ENCODE data around the gene PRDM16.

DNA sequence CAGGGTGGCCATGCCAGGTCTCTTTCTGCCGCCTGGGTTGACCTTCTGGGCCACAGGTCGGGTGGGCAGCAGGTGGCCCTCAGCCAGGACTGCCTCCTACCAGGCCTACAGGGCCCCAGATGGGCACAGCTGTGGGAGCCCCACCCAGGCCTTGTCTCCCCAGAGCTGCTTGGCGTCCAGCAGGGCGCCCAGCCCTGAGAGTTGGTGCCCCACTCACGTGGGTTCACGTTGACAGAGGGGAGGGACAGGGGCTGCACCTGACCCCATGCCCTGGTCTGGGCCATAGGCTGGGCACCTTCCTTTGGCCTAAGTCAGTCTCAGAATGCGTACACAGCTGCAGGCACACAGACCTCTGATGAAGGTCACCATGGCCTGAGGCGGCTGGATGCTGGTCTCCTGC is 16.7 kb downstream of the PRDM16 start:
- TF ChIP-seq TAF1 (conservative IDR thresholded peaks at IDR 0.05) (no peak), RAD21 (IDR thresholded peaks at IDR 0.05) (no peak), FOXA1 (IDR thresholded peaks at IDR 0.05) (no peak), HNF4A (conservative IDR thresholded peaks at IDR 0.05) (no peak), JUND (IDR thresholded peaks at IDR 0.05) (no peak)
- TF ChIP-seq, protein P1, sequence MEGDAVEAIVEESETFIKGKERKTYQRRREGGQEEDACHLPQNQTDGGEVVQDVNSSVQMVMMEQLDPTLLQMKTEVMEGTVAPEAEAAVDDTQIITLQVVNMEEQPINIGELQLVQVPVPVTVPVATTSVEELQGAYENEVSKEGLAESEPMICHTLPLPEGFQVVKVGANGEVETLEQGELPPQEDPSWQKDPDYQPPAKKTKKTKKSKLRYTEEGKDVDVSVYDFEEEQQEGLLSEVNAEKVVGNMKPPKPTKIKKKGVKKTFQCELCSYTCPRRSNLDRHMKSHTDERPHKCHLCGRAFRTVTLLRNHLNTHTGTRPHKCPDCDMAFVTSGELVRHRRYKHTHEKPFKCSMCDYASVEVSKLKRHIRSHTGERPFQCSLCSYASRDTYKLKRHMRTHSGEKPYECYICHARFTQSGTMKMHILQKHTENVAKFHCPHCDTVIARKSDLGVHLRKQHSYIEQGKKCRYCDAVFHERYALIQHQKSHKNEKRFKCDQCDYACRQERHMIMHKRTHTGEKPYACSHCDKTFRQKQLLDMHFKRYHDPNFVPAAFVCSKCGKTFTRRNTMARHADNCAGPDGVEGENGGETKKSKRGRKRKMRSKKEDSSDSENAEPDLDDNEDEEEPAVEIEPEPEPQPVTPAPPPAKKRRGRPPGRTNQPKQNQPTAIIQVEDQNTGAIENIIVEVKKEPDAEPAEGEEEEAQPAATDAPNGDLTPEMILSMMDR (IDR thresholded peaks at IDR 0.05; ENCODE audit: low read depth, low read length, missing input control) = no peak
- TF ChIP-seq, protein P2, sequence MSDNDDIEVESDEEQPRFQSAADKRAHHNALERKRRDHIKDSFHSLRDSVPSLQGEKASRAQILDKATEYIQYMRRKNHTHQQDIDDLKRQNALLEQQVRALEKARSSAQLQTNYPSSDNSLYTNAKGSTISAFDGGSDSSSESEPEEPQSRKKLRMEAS (IDR thresholded peaks at IDR 0.05) = no peak
- TF ChIP-seq, protein P3, sequence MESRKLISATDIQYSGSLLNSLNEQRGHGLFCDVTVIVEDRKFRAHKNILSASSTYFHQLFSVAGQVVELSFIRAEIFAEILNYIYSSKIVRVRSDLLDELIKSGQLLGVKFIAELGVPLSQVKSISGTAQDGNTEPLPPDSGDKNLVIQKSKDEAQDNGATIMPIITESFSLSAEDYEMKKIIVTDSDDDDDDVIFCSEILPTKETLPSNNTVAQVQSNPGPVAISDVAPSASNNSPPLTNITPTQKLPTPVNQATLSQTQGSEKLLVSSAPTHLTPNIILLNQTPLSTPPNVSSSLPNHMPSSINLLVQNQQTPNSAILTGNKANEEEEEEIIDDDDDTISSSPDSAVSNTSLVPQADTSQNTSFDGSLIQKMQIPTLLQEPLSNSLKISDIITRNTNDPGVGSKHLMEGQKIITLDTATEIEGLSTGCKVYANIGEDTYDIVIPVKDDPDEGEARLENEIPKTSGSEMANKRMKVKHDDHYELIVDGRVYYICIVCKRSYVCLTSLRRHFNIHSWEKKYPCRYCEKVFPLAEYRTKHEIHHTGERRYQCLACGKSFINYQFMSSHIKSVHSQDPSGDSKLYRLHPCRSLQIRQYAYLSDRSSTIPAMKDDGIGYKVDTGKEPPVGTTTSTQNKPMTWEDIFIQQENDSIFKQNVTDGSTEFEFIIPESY (IDR thresholded peaks at IDR 0.05) = no peak
- TF ChIP-seq, protein P4, sequence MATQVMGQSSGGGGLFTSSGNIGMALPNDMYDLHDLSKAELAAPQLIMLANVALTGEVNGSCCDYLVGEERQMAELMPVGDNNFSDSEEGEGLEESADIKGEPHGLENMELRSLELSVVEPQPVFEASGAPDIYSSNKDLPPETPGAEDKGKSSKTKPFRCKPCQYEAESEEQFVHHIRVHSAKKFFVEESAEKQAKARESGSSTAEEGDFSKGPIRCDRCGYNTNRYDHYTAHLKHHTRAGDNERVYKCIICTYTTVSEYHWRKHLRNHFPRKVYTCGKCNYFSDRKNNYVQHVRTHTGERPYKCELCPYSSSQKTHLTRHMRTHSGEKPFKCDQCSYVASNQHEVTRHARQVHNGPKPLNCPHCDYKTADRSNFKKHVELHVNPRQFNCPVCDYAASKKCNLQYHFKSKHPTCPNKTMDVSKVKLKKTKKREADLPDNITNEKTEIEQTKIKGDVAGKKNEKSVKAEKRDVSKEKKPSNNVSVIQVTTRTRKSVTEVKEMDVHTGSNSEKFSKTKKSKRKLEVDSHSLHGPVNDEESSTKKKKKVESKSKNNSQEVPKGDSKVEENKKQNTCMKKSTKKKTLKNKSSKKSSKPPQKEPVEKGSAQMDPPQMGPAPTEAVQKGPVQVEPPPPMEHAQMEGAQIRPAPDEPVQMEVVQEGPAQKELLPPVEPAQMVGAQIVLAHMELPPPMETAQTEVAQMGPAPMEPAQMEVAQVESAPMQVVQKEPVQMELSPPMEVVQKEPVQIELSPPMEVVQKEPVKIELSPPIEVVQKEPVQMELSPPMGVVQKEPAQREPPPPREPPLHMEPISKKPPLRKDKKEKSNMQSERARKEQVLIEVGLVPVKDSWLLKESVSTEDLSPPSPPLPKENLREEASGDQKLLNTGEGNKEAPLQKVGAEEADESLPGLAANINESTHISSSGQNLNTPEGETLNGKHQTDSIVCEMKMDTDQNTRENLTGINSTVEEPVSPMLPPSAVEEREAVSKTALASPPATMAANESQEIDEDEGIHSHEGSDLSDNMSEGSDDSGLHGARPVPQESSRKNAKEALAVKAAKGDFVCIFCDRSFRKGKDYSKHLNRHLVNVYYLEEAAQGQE (IDR thresholded peaks at IDR 0.05) = no peak
